ENCODE measurements around the gene MYG1.
"Not testable (repeated sequence)": the region's sequence is repeated elsewhere in the genome, so short reads cannot be mapped to it uniquely, and the experiment has no call there.

Gene MYG1

DNA sequence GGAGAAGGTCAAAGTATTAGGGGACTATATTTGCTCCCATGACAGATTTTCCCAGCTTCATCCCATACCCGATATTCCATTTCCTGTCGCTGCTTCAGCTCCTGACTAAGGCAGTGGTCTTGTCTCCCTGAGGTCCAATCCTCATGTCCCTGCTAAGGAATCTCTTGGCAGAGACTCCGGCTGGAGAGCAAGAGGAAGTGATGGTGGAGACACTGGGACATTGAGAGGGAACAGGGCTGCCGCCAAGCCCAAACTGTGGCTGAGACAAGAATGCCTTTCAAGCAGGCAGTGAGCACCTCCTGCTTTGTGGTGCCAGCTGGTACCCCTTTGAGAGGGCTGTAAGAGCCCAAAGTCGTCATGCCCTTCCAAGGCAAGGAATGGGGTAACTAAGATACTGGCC is 31.2 kb downstream of the MYG1 start:
- TF ChIP-seq, protein P1, sequence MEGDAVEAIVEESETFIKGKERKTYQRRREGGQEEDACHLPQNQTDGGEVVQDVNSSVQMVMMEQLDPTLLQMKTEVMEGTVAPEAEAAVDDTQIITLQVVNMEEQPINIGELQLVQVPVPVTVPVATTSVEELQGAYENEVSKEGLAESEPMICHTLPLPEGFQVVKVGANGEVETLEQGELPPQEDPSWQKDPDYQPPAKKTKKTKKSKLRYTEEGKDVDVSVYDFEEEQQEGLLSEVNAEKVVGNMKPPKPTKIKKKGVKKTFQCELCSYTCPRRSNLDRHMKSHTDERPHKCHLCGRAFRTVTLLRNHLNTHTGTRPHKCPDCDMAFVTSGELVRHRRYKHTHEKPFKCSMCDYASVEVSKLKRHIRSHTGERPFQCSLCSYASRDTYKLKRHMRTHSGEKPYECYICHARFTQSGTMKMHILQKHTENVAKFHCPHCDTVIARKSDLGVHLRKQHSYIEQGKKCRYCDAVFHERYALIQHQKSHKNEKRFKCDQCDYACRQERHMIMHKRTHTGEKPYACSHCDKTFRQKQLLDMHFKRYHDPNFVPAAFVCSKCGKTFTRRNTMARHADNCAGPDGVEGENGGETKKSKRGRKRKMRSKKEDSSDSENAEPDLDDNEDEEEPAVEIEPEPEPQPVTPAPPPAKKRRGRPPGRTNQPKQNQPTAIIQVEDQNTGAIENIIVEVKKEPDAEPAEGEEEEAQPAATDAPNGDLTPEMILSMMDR (IDR thresholded peaks at IDR 0.05; ENCODE audit: extremely low read depth, missing control alignments): no peak
- DNase-seq (ENCODE audit: low spot score): no peak

DNA sequence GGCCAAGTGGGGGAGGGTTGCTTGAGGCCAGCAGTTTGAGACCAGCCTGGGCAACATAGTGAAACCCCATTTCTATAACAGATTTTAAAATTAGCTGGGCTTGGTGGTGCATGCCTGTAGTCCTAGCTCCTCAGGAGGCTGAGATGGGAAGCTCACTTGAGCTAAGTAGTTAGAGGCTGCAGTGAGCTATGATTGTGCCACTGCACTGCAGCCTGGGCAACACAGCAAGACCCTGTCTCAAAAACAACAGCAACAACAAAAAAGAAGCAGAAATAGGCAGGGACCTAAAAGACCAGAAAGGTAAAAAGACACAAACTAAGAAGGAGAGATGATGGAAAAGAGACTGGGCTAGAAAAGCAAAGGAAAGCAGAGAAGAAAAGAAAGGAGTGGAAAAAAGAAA is 32.8 kb downstream of the MYG1 start:
- DNase-seq (ENCODE audit: low spot score): not testable (repeated sequence)

DNA sequence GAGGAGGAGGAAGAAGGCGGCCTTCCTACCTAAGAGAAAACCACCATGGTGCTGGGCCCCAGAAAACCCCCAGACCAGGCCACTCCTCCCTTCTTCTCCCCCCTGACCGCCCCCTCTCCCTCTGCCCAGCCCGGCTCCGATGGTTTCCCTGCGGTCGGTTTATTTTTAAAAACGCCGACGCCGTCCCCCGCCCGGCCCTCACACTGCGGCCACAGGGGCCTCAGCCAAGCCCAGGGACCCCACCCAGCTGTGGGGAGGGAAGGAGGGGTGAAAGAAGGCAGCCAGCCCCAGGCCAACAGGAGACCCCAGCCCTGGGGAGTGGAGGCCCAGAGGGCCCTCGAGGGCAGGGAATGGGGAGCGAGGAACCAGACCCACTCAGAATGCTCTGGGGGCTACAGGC is 33.2 kb downstream of the MYG1 start:
- DNase-seq (ENCODE audit: low spot score): no peak
- TF ChIP-seq, protein P1 (IDR thresholded peaks at IDR 0.05; ENCODE audit: extremely low read depth, missing control alignments): no peak

DNA sequence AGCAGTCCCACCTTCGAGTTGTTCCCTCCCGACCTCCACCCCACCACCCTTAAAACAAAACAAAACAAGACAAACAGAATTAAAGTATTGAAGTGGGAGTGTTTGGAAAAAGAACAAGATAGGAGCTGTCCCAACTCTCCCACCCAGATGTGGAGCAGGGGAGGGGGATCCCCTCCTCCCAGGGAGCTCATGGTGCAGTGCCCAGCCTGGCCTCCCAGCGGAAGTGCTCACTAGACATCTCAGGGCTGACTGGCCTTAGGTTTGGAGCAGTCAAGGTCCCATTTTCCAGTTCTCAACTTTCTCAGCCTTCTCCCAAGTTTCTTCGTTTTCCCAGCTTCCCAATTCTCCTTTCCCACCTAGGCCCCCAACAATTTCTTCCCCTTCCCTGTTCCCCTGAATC is 33.8 kb downstream of the MYG1 start:
- TF ChIP-seq, protein P1 (IDR thresholded peaks at IDR 0.05; ENCODE audit: extremely low read depth, missing control alignments): no peak
- peak; percentile 6 for DNase-seq (ENCODE audit: low spot score)

DNA sequence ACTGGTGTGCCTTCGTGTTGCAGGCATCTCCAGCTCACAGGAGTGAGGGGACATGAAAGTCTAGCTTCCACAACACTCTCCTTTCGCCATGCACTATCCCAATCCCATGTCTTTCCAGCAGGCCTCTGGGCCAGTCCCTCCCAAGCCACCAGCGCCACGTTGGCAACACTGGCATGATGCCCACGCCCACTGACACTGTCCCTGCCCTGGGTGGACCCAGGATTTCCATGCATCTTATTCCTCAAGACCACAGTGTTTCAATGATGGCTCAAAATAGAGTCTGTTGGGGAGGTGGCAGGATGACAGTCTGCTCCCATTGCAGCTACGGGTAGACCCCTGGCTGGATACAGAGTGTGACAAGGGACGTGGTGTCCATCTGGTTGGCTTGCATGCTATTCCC is 34.4 kb downstream of the MYG1 start:
- DNase-seq (ENCODE audit: low spot score): peak; percentile 4
- TF ChIP-seq, protein P1 (IDR thresholded peaks at IDR 0.05; ENCODE audit: extremely low read depth, missing control alignments): no peak

DNA sequence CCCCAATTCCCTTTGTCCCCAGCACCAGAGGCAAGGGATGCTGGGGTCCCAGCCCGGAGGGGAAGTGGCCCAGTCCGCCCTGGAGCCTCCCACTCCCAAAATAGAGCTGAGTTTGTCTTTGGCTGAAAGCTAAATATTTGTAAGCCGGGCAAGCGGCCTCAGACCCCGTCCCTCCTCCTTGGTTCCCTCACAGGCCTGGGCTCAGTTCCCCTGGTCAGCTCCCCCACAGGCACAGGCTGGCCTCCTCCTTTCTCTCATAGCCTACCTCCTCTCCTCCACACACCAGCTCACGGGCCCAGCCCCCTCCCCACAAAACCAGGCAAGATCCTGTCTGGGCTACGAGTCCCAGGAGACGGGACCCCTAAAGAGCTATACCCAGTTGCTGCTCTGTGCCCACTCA is 35.3 kb downstream of the MYG1 start:
- TF ChIP-seq, protein P1 (IDR thresholded peaks at IDR 0.05; ENCODE audit: extremely low read depth, missing control alignments): no peak
- DNase-seq (ENCODE audit: low spot score): no peak

DNA sequence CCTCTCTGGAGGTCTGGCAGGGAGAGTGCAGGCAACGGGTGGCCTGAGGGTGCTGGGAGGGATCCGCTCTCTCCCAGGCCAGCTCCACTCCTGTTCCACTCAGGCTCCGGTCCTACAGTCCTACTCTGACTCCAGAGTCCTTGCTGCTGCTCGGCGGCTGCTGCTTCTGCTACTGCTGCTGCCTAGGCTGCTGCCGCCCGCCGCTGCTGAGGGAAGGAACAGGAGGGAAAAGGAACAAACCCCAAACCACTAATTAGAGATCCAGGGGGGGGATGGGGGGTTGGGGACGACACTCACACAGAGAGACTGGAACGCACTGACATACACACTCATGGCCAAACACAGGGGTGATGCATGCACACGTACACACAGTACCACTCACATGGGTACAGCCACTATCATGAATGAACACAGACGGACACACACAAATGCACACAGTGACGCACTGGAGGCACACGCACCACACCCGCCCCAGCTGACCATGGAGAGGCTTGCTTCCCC is 36.7 kb downstream of the MYG1 start, which contains the start of gene SP7:
SP7 (minus strand) TSS at position 174 of the 501 bp plus-strand sequence. CDS start 708 bp downstream, outside the sequence.
- DNase-seq (ENCODE audit: low spot score): peak; percentile 5
- TF ChIP-seq, protein P1 (IDR thresholded peaks at IDR 0.05; ENCODE audit: extremely low read depth, missing control alignments): no peak

DNA sequence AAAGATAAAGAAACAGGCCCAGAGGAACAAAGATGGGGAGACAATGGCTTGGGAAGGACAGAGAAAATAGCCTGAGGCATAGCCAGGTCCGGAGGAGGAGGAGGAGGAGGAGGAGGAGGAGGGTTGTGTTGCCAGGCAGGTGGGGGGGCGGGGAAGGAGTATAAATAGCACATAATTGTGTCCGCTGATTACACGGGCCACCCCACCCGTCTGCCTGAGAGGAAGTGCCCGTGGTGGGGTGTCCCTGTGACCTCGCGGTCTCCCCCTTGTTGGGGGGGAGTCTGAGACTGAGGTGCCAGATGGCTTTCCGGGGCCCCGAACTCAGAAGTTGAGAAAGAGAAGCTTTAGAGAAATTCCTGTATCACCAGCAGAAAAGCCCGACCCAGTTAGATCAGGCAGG is 38.5 kb downstream of the MYG1 start:
- TF ChIP-seq, protein P1 (IDR thresholded peaks at IDR 0.05; ENCODE audit: extremely low read depth, missing control alignments): no peak

More for the DNA sequence above, 38.5 kb downstream of the MYG1 start:
- DNase-seq (ENCODE audit: low spot score): peak; percentile 12

Data from GM20000 (cell line).